ENCODE results near the gene GNL3. TPM values are rescaled to one million over a fixed set of nuclear protein-coding genes. Genes with fewer than 3 reads are reported as not detected.
A peak's percentile ranks its signal among the peaks of the same experiment; 100 is the strongest.
"Not testable (repeated sequence)": the region's sequence is repeated elsewhere in the genome, so short reads cannot be mapped to it uniquely, and the experiment has no call there.

Gene GNL3
- total RNA-seq, 1 donor from 2014 or later: 50.4 TPM

DNA sequence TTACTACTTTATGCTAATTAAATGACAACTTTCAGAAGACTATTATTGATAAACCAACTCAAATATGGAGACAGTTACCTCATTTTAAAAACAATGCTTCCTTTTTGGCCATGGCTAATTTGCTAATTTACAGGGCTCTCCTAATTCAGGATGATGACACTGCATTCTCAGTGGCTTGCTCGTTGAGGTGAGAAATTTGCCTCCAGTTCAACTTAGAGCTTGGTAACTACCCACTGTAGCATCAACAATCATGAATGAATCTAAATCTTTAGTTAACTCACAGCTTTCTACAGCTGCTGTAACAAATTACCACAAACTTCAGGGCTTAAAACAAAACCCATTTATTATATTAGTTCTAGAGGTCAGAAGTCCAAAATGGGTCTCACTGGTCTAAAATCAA is 14.2 kb upstream of the GNL3 start:
- TF ChIP-seq, protein P1, sequence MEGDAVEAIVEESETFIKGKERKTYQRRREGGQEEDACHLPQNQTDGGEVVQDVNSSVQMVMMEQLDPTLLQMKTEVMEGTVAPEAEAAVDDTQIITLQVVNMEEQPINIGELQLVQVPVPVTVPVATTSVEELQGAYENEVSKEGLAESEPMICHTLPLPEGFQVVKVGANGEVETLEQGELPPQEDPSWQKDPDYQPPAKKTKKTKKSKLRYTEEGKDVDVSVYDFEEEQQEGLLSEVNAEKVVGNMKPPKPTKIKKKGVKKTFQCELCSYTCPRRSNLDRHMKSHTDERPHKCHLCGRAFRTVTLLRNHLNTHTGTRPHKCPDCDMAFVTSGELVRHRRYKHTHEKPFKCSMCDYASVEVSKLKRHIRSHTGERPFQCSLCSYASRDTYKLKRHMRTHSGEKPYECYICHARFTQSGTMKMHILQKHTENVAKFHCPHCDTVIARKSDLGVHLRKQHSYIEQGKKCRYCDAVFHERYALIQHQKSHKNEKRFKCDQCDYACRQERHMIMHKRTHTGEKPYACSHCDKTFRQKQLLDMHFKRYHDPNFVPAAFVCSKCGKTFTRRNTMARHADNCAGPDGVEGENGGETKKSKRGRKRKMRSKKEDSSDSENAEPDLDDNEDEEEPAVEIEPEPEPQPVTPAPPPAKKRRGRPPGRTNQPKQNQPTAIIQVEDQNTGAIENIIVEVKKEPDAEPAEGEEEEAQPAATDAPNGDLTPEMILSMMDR (IDR thresholded peaks at IDR 0.05): no peak
- peaks cover 21 to 56% of the 10 kb centered on the region in 2 donors for H3K36me3 ChIP-seq
- no peaks in the 10 kb centered on the region for H3K27me3 ChIP-seq
- peak overlapping the region; percentile 59 to 70 for H3K27ac ChIP-seq
- no peak overlapping the region for H3K4me3 ChIP-seq
- no peaks in the 10 kb centered on the region for H3K9me3 ChIP-seq
- DNase-seq (ENCODE audit: low spot score in 2 of 2): no peak
- H3K4me1 ChIP-seq: peaks cover 0 to 9% of the 10 kb centered on the region in 2 donors
- intact Hi-C loops (cut with DNase I): loop anchor here (1.0 kb wide), 1 partner anchor 15 kb away; the partner anchor contains the start of gene GNL3

DNA sequence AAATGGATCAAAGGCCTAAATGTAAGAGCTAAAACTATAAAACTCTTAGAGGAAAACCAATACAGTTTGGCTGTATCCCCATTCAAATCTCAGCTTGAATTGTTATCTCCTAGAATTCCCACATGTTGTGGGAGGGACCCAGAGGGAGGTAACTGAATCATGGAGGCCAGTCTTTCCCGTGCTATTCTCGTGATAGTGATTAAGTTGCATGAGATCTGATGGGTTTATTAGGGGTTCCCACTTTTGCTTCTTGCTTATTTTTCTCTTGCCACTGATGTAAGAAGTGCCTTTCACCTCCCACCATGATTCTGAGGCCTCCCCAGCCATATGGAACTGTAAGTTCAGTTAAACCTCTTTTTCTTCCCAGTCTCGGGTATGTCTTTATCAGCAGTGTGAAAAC is 9.6 kb upstream of the GNL3 start:
- DNase-seq (ENCODE audit: low spot score in 2 of 2); H3K4me1 ChIP-seq; H3K27me3 ChIP-seq; intact Hi-C loops (cut with DNase I); H3K27ac ChIP-seq; H3K4me3 ChIP-seq; H3K9me3 ChIP-seq: not testable (repeated sequence)
- H3K36me3 ChIP-seq: peaks cover 35 to 75% of the 10 kb centered on the region in 2 donors

DNA sequence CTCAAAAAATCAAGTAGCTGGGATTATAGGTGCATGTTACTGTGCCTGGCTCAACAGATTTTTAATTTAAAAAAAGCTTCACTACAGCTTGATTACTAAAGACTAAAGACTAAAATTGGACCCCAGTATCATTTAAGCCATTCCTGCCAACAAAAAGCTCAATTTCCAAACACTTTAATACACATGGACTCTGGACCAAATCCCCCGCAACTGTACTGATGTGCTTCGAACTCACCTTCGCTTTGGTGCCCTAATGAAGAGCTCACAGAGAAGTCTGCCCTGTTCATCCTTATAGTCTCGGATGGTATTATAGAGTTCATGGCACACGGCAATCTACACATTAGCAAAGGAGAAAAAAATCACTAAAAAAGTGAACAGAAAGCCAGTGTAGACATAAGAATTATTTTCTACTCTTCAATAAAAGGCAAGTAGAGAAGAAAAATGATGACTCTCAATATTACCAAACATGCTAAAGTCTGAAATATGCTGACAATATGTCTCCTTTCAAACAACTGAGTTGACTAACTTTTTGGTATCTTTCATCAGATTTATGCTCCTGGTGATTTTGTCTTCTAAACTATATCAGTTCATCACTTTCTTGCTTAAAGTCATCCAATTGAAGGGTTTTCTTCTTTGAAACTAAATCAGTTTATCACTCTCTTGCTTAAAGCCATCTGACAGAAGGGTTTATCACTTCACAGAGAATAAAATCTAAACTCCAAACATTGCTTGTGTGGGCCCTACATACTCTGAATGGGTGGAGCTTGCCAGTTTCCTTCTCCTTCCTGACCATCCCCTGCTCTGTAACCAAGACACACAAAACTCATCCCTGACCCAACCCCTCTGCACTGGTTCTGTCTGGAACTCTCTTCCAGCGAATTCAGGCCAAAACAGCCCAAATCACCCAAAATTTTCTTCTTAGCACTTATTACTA is 7.3 kb upstream of the GNL3 start:
- no peak for DNase-seq (ENCODE audit: low spot score in 2 of 2)
- TF ChIP-seq, protein P1 (IDR thresholded peaks at IDR 0.05): no peak

DNA sequence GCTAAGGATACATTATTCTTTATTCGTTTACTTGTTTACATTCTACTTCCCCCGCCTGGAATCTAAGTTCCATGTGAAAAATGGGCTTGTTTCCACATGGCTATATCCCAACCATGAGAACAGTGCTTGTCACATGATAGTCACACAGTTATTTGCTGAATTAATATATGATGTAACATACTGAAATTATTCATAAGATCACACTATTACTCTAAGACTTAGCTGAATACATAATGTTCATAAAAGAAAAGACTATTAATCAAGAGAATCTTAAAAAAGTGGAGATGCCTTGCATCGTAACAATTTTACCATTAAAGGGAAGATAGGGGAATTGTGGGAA is 6.7 kb upstream of the GNL3 start:
- TF ChIP-seq, protein P1 (IDR thresholded peaks at IDR 0.05): no peak
- no peak overlapping the region for H3K4me3 ChIP-seq
- intact Hi-C loops (cut with DNase I): no loop called here
- H3K9me3 ChIP-seq: no peaks in the 10 kb centered on the region
- peaks cover 26 to 53% of the 10 kb centered on the region in 2 donors for H3K36me3 ChIP-seq
- peaks cover 0 to 18% of the 10 kb centered on the region in 2 donors for H3K4me1 ChIP-seq
- no peaks in the 10 kb centered on the region for H3K27me3 ChIP-seq
- H3K27ac ChIP-seq: no peak overlapping the region
- DNase-seq (ENCODE audit: low spot score in 2 of 2): no peak

More for the DNA sequence above, 7.3 kb upstream of the GNL3 start:
- Histone ChIP-seq H3K9me3 (no peaks in the 10 kb centered on the region), H3K27me3 (no peaks in the 10 kb centered on the region), H3K36me3 (peaks cover 27 to 60% of the 10 kb centered on the region in 2 donors), H3K4me1 (peaks cover 0 to 11% of the 10 kb centered on the region in 2 donors), H3K27ac (no peak overlapping the region), H3K4me3 (no peak overlapping the region)
- intact Hi-C loops (cut with DNase I): no loop called here

DNA sequence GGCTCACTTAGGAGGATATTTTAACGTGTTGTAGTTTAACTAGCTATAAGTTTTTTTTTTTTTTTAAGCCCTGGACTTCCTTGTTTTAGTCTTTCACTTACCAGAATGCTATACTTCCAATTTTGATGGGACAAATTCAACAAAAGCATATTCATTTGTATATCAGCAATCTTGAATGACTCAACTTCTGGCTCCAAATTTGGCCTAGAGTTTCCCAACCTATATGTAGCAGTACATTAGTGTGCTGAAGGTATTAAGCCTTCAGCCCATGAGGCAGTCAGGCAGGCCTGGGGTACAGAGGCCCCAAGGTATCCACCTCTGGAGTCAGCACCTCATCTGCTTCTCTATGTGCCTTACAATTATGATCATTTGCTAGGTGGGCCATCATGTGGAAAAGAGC is 6.0 kb upstream of the GNL3 start:
- H3K4me1 ChIP-seq: peaks cover 0 to 22% of the 10 kb centered on the region in 2 donors
- no peaks in the 10 kb centered on the region for H3K27me3 ChIP-seq
- H3K36me3 ChIP-seq: peaks cover 24 to 50% of the 10 kb centered on the region in 2 donors
- no peaks in the 10 kb centered on the region for H3K9me3 ChIP-seq
- intact Hi-C loops (cut with DNase I): loop anchor here (10.0 kb wide), 2 partner anchors 225 to 405 kb away; partner anchors contain the start of genes NISCH, TNNC1 and WDR82
- H3K27ac ChIP-seq: no peak overlapping the region
- no peak for DNase-seq (ENCODE audit: low spot score in 2 of 2)
- TF ChIP-seq, protein P1 (IDR thresholded peaks at IDR 0.05): no peak
- H3K4me3 ChIP-seq: no peak overlapping the region

DNA sequence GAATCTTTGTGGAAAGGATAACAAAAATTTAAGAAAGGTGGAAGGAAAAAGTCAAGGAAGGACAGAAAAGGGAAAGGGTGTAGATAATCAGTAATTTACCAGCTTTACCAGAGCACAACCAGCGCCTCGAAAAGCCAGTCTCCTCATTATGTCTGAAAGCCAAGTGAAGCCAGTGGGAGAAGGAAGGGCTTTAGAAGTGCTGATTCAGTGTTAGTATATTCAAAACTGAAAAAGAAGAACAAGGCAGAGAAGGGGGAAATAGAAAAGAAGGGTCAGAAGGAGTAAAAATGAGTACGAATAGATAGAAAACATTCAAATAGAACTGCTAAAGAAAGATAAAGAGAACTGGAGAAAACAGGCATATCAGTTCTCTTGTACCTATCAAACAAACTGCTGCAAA is 4.2 kb upstream of the GNL3 start:
- TF ChIP-seq, protein P1 (IDR thresholded peaks at IDR 0.05): no peak
- peaks cover under 1 to 24% of the 10 kb centered on the region in 2 donors for H3K4me1 ChIP-seq
- peaks cover 24 to 38% of the 10 kb centered on the region in 2 donors for H3K36me3 ChIP-seq
- intact Hi-C loops (cut with DNase I): loop anchor here (10.0 kb wide), 2 partner anchors 227 to 407 kb away; partner anchors contain the start of genes NISCH, TNNC1 and WDR82
- H3K27ac ChIP-seq: peak overlapping the region in 1 of 2 donors; percentile 51
- no peak overlapping the region for H3K4me3 ChIP-seq
- no peaks in the 10 kb centered on the region for H3K27me3 ChIP-seq
- no peaks in the 10 kb centered on the region for H3K9me3 ChIP-seq
- DNase-seq (ENCODE audit: low spot score in 2 of 2): no peak
